Measurements from ENCODE around the gene ANO10. TPM values are rescaled to one million over a fixed set of nuclear protein-coding genes. Genes with fewer than 3 reads are reported as not detected.

ANO10 gene
- total and polyA plus RNA-seq, 2 donors (not counting 1 experiment from before 2014, with no cell fraction given): 1.9 to 10.6 TPM

GRCh38 chr3:43445820-43446219 is 176.0 kb downstream of the ANO10 start:
- Mint-ChIP-seq H3K9me3 (ENCODE audit: insufficient read depth) (no peaks in the 10 kb centered on the region), H3K4me1 (no peaks in the 10 kb centered on the region), H3K27me3 (no peaks in the 10 kb centered on the region), H3K27ac (no peak overlapping the region), H3K4me3 (no peak overlapping the region)
- intact Hi-C loops (cut with micrococcal nuclease): no loop called here
- ChIA-PET POLR2A (no interaction called here), CTCF (no interaction called here)
- 100% methylated on average over 2 of the region's 4 CpGs for WGBS (ENCODE audit: insufficient coverage)
- ATAC-seq (ENCODE audit: low read depth) (no peak), DNase-seq (no peak)
- no peak overlapping the region for H2AFZ ChIP-seq (ENCODE audit: insufficient read depth, low read depth, low read length, poor library complexity, severe bottlenecking)
- no peak overlapping the region for H3K4me3 ChIP-seq (ENCODE audit: control extremely low read depth in 1 of 5, extremely low read depth in 1 of 5, insufficient read depth in 1 of 5, low read depth in 2 of 5, low read length in 4 of 5)
- no peaks in the 10 kb centered on the region for H3K79me2 ChIP-seq (ENCODE audit: control insufficient read depth, insufficient read depth, low read length)
- no peaks in the 10 kb centered on the region for H3K27me3 ChIP-seq (replicated peaks in 1 of 4; ENCODE audit: control extremely low read depth in 1 of 4, control insufficient read depth in 3 of 4, insufficient read depth in 4 of 4, low read length in 3 of 4)
- H3K9me3 ChIP-seq (ENCODE audit: control extremely low read depth in 1 of 3, control insufficient read depth in 2 of 3, insufficient read depth in 1 of 3, low read length in 2 of 3): no peaks in the 10 kb centered on the region
- H4K20me1 ChIP-seq (ENCODE audit: control insufficient read depth, insufficient read depth, low read length, poor library complexity, severe bottlenecking): no peaks in the 10 kb centered on the region
- no peak overlapping the region for H3K4me2 ChIP-seq (replicated peaks; ENCODE audit: low read depth, low read length, poor library complexity, severe bottlenecking)
- TF ChIP-seq CTCF (IDR thresholded peaks at IDR 0.05): no peak
- no peak for TF ChIP-seq EZH2 (IDR thresholded peaks at IDR 0.05; ENCODE audit: borderline replicate concordance, insufficient read depth, low read depth, low read length, poor library complexity, severe bottlenecking)
- H3K36me3 ChIP-seq (replicated peaks in 1 of 2; ENCODE audit: control extremely low read depth in 1 of 2, control insufficient read depth in 1 of 2, extremely low read depth in 1 of 2, insufficient read depth in 2 of 2, low read length in 1 of 2): no peaks in the 10 kb centered on the region
- no peak overlapping the region for H3K9ac ChIP-seq (ENCODE audit: low read length)
- H3K27ac ChIP-seq (ENCODE audit: low read length in 2 of 2): no peak overlapping the region
- no peaks in the 10 kb centered on the region for H3K4me1 ChIP-seq (ENCODE audit: control insufficient read depth in 2 of 2, insufficient read depth in 2 of 2, low read length in 2 of 2)

- Histone ChIP-seq H4K20me1 (ENCODE audit: control insufficient read depth, insufficient read depth, low read length, poor library complexity, severe bottlenecking) (no peaks in the 10 kb centered on the region), H3K9me3 (ENCODE audit: control extremely low read depth in 1 of 3, control insufficient read depth in 2 of 3, insufficient read depth in 1 of 3, low read length in 2 of 3) (peaks cover 0 to 5% (median 0%) of the 10 kb centered on the region in 3 donors), H2AFZ (ENCODE audit: insufficient read depth, low read depth, low read length, poor library complexity, severe bottlenecking) (no peak overlapping the region), H3K36me3 (replicated peaks in 1 of 2; ENCODE audit: control extremely low read depth in 1 of 2, control insufficient read depth in 1 of 2, extremely low read depth in 1 of 2, insufficient read depth in 2 of 2, low read length in 1 of 2) (no peaks in the 10 kb centered on the region), H3K27me3 (replicated peaks in 1 of 4; ENCODE audit: control extremely low read depth in 1 of 4, control insufficient read depth in 3 of 4, insufficient read depth in 4 of 4, low read length in 3 of 4) (no peaks in the 10 kb centered on the region), H3K79me2 (ENCODE audit: control insufficient read depth, insufficient read depth, low read length) (no peaks in the 10 kb centered on the region), H3K4me3 (ENCODE audit: control extremely low read depth in 1 of 5, extremely low read depth in 1 of 5, insufficient read depth in 1 of 5, low read depth in 2 of 5, low read length in 4 of 5) (no peak overlapping the region), H3K27ac (ENCODE audit: low read length in 2 of 2) (no peak overlapping the region), H3K4me1 (ENCODE audit: control insufficient read depth in 2 of 2, insufficient read depth in 2 of 2, low read length in 2 of 2) (no peaks in the 10 kb centered on the region), H3K4me2 (replicated peaks; ENCODE audit: low read depth, low read length, poor library complexity, severe bottlenecking) (no peak overlapping the region), H3K9ac (ENCODE audit: low read length) (no peak overlapping the region)
- H3K4me1 Mint-ChIP-seq: no peaks in the 10 kb centered on the region
- ChIA-PET POLR2A (no interaction called here), CTCF (no interaction called here)
- no peak overlapping the region for H3K4me3 Mint-ChIP-seq
- DNase-seq (no peak), ATAC-seq (ENCODE audit: low read depth) (no peak)
- H3K27me3 Mint-ChIP-seq: no peaks in the 10 kb centered on the region
- H3K27ac Mint-ChIP-seq: no peak overlapping the region
- intact Hi-C loops (cut with micrococcal nuclease): loop anchor here (5.0 kb wide), 1 partner anchor 401 kb away; no protein-coding TSS in a partner anchor
- TF ChIP-seq EZH2 (IDR thresholded peaks at IDR 0.05; ENCODE audit: borderline replicate concordance, insufficient read depth, low read depth, low read length, poor library complexity, severe bottlenecking) (no peak), CTCF (IDR thresholded peaks at IDR 0.05) (no peak)
- peaks cover 2% of the 10 kb centered on the region for H3K9me3 Mint-ChIP-seq (ENCODE audit: insufficient read depth)
- 100% methylated on average over 1 of the region's 2 CpGs for WGBS (ENCODE audit: insufficient coverage)
These were observed 178.9 kb downstream of the ANO10 start for GRCh38 chr3:43442872-43443395.

All from B cell (primary cell).